GM18508 (cell line): ENCODE results near the gene ABCG8.
"Not testable (repeated sequence)": the region's sequence is repeated elsewhere in the genome, so short reads cannot be mapped to it uniquely, and the experiment has no call there.

Source experiments
- ATAC-seq: cut with Tn5 transposase; IDR thresholded peaks from one replicate; pipeline ENCODE4 v1.9.1; 2021; ENCODE audit warnings: moderate number of reproducible peaks; ENCODE audit not compliant: insufficient read depth, unreplicated experiment

Gene ABCG8

DNA sequence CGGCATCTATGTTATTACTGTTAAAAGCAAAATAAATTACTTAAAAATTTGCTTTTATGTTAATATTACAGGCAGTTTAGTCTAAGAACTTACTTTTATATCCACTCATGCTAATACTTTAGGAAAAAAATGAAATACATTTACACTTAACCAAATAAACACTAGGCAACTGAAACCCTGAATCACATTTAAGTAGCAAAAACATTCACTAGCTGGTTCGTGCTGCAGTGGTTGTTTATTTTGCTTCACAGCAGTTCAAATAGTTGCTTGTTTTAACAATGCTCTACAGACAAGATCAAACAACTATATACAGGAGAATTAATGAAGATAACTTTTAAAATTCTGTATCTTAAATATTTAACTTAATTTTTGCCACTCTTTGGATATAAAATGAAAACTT is 60.8 kb downstream of the ABCG8 start:
- ATAC-seq, result no peak

DNA sequence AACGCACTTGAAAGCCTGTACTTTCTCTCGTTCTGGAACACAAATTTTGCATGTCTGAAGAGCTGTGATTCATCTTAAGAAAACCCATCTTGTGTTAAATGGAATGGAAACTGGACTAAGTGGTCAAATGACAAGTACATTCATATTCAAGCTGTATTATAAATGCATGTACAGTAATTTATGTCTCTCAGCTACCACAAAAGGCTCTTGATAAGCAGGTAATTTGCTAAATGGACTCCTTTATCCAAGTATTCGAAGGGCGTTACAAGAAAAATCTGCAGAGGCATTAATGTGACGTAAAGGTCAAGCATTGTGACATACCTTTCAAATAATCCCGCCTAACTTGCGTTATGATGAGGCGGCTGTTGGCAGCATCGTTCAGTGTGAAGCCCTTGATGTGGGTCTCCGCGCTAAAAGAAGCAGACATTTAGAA is 66.6 kb downstream of the ABCG8 start:
- ATAC-seq, result no peak

DNA sequence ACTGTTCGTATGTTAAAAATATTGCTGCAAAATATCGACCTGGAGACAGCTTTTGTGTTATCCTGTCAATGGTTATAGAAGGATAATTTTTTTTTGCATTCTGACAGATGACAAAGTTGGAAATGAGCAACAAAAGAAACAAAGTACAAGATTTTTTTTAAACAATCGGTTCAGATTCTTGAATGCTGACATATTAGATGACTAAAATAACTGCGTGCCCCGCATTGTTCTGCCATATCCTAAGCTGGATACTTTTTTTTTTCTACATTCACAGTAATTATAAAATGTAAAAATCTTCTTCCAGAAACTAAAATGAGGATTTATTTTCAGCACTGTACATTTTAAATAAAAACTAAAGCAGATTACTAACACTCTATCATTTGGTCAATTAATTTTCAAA is 67.1 kb downstream of the ABCG8 start:
- no peak for ATAC-seq

DNA sequence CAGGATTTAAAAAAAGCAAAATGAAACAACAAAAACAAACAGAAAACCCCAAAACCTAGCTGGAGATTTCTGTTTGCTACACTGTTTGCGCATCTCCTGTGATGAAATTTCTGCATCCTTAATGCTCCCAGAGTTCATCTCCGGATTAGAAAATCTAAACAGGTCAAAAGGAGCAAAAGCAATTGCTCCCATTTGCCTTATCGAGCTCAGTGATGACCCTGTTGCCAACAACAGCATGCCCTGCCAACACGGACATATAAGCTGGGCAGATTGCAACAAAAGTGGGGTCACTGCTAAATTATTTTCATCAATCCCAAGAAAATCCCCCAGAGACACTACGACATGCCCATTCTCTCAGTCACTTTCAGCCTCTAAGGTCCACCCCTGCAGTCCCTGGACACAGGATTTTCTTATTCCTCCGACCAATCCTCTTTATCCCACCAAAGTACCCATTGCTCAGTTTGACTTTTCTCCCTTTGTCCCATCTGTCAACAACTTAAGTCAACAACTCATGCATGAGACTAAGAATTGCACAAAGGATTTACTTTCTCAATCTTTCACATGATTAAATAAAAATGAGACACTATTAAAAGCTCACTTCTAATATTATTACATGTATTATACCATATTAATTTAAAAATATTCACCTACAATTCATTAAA is 67.8 kb downstream of the ABCG8 start:
- no peak for ATAC-seq

DNA sequence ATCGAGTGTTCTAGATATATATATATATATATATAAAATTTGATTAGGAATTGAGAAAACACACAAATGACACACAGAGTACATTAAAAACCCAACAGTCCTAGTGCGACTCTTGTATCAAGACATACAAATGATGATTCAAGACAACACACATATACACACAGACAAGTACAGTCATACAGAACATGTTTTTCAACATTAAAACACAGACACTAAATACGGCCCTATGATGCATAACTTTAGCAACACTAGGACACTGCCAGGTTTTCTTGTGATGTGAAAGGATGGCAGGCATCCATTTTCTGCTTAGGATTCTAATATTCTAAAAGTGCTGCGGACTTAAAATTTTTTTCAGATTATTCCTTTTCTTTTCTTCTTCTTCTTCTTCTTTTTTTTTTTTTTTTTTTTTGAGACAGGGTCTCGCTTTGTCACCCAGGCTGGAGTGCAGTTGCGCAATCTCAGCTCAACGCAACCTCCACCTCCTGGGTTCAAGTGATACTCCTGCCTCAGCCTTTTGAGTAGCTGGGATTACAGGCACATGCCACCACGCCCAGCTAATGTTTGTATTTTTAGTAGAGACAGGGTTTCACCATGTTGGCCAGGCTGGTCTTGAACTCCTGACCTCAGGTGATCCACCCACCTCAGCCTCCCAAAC is 72.5 kb downstream of the ABCG8 start:
- not testable (repeated sequence) for ATAC-seq

DNA sequence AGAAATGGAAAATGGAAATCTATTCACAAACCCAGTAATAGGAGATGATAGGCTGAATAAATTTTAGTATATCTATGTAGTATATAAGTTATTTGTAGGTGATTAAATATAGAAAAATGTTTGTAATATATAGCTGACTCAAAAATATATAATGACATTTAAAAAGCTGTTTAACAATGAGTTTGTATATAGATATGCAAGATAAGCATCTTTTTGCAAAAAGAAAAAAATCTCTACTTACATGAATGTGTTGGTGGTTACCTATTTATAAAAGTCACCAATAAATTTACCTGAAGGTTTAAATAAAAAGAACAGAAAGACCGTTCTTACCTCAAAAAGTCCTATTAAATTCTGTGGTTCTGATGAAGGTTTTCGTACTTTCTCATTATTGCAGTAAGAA is 85.7 kb downstream of the ABCG8 start:
- ATAC-seq, result no peak

DNA sequence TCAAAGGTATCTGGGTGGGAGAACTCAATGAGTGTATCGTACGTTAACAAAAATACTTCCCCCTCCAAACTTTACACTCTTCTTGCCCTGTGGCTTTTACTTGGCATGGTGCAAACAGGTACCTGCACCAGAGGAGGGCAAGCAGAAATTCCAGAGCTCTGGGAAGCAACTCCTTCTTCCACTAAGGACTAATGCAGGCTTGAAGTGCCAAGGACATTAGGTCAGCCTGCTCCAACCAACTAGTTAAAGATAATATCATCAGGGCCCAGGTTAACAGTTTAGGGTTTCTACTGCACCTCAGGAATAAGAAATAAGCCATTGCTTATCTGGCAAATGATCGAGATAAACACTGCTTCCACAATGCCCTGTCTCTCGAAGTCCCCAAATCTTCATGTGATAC is 86.7 kb downstream of the ABCG8 start:
- no peak for ATAC-seq

DNA sequence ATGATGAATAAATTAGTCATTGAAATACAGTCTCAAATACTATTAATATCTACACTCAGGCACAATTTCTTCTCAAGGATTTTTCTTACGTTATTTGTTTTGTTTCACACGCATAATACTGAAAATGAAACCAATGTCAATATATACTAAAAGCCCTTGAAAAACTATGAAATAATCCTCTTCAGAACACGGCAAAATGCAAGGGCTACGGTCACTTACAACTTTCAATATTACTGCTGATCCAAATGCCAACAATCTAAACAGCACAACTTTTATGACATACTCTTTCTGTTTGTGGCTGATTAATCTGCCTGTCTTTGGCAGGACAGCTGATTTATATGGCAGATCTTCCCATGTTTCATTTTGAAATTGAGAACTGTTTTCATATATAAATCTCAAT is 88.7 kb downstream of the ABCG8 start:
- no peak for ATAC-seq

DNA sequence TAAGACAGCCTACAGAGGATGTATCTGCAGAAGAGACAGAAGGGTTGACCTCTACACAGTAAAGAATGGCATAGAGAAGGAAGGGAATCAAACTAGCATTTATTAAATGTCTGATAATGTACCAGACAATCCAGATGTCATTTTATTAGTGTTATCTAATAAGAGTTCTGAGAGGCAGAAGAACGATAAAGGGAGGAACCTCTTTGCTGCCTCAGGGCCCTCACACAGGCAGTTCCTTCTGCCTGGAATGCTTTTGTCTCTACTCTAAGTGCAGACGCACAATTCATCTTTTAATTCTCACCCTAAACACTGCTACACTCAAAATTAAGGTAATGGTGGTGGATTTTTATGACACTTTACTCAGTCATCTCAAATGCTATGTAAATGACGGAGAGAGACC is 92.5 kb downstream of the ABCG8 start:
- no peak for ATAC-seq
